Keratinocyte (primary cell): ENCODE data around the gene MLLT3. TPM values are rescaled to one million over a fixed set of nuclear protein-coding genes. Genes with fewer than 3 reads are reported as not detected.

Experiments used
- DNase-seq: peaks from one replicate; pipeline ENCODE4 v3.0.0-alpha.2; 2011; ENCODE audit warnings: low read depth, missing footprints, low spot score
- FAIRE-seq: peaks from 2 replicates; lab custom pipeline; 2011; peaks lifted over from hg19 to GRCh38; lab: Jason Lieb, UNC
- H2AFZ ChIP-seq: 2 replicates; pipeline ENCODE4 v1.6.0; 2012; ENCODE audit warnings: low read length, control low read depth, inconsistent platforms; ENCODE audit not compliant: control insufficient read depth
- H3K27ac ChIP-seq: 2 replicates; pipeline ENCODE4 v1.5.1; 2011; ENCODE audit warnings: low read length; ENCODE audit not compliant: control insufficient read depth, insufficient read depth
- H3K27me3 ChIP-seq: 3 replicates; pipeline ENCODE4 v1.6.0; 2011; ENCODE audit warnings: low read length; ENCODE audit not compliant: control insufficient read depth, insufficient read depth; ENCODE audit errors: extremely low read depth
- H3K36me3 ChIP-seq, 2 experiments: 2 replicates in 1 of 2; 3 replicates in 1 of 2; pipeline ENCODE4 v1.5.1; 2011; ENCODE audit warnings: low read length in 2 of 2, mild to moderate bottlenecking in 1 of 2; ENCODE audit not compliant: control insufficient read depth in 2 of 2, insufficient read depth in 2 of 2; ENCODE audit errors: extremely low read depth in 1 of 2
- H3K4me1 ChIP-seq: 3 replicates; pipeline ENCODE4 v1.5.1; 2011; ENCODE audit warnings: low read length; ENCODE audit not compliant: control insufficient read depth, insufficient read depth; ENCODE audit errors: extremely low read depth
- H3K4me2 ChIP-seq: 3 replicates; pipeline ENCODE4 v1.6.0; 2011; ENCODE audit warnings: low read depth, low read length; ENCODE audit not compliant: control insufficient read depth, insufficient read depth; ENCODE audit errors: extremely low read depth
- H3K4me3 ChIP-seq, 3 experiments: fragments of 200-600 bp in 1 of 3; sonication (generic) in 1 of 3; 2 replicates in 2 of 3; 3 replicates in 1 of 3; pipeline ENCODE4 v1.5.1; 2011 to 2016; ENCODE audit warnings: low read length in 3 of 3, mild to moderate bottlenecking in 3 of 3, control low read depth in 2 of 3, inconsistent platforms in 1 of 3, low read depth in 1 of 3, mixed read lengths in 1 of 3, mixed run types in 1 of 3, moderate library complexity in 1 of 3; ENCODE audit not compliant: control insufficient read depth in 2 of 3, insufficient read depth in 2 of 3; ENCODE audit errors: extremely low read depth in 1 of 3
- H3K79me2 ChIP-seq: 2 replicates; pipeline ENCODE4 v1.6.0; 2012; ENCODE audit warnings: low read length; ENCODE audit not compliant: control insufficient read depth, insufficient read depth
- H3K9ac ChIP-seq: 3 replicates; pipeline ENCODE4 v1.6.0; 2011; ENCODE audit warnings: low read length; ENCODE audit not compliant: control insufficient read depth, insufficient read depth; ENCODE audit errors: extremely low read depth
- H3K9me1 ChIP-seq: 3 replicates; pipeline ENCODE4 v1.6.0; 2011; ENCODE audit warnings: low read length; ENCODE audit not compliant: control insufficient read depth, insufficient read depth; ENCODE audit errors: extremely low read depth
- H3K9me3 ChIP-seq: 2 replicates; pipeline ENCODE4 v1.5.1; 2012; ENCODE audit warnings: low read depth, low read length; ENCODE audit not compliant: control insufficient read depth
- H4K20me1 ChIP-seq: 3 replicates; pipeline ENCODE4 v1.6.0; 2011; ENCODE audit warnings: low read length; ENCODE audit not compliant: control insufficient read depth, insufficient read depth; ENCODE audit errors: extremely low read depth
- CTCF ChIP-seq, 3 experiments: IDR thresholded peaks in 1 of 3; conservative IDR thresholded peaks in 1 of 3; optimal IDR thresholded peaks in 1 of 3; 2 replicates in 2 of 3; 3 replicates in 1 of 3; pipeline versions ENCODE3 to v1.5.1; 2011; ENCODE audit warnings: low read length in 3 of 3, mild to moderate bottlenecking in 3 of 3, moderate library complexity in 2 of 3, control low read depth in 1 of 3, inconsistent platforms in 1 of 3; ENCODE audit not compliant: insufficient read depth in 2 of 3; ENCODE audit errors: extremely low read depth in 1 of 3
- EZH2 ChIP-seq: IDR thresholded peaks from one replicate; pipeline ENCODE4 v1.6.1; 2012; ENCODE audit warnings: inconsistent platforms, mild to moderate bottlenecking, low read length, moderate library complexity
- dilution Hi-C: fragments of 300-500 bp; cut with MboI; formaldehyde crosslinking; loops from one replicate; pipeline ENCODE4 v1.7.0; 2020; ENCODE audit warnings: low sequenced_read_pairs; ENCODE audit not compliant: extremely low pct_ligation_motif_present
- polyA plus RNA-seq, 5 experiments: library from polyadenylated mRNA; depleted of rRNA in 3 of 5; stranded (reverse) in 3 of 5; stranded (forward) in 1 of 5; unstranded in 1 of 5; fragments of >200 nt; gene quantifications; 1 replicate in 1 of 5; 2 replicates in 3 of 5; 3 replicates in 1 of 5; pipeline versions ENCODE4 v1.2.1 to v1.2.3, GENCODE V29; 2011 to 2012; ENCODE audit warnings: missing spikeins in 2 of 5, low read depth in 1 of 5, low replicate concordance in 1 of 5

MLLT3 gene
- polyA plus RNA-seq, 1 donor (not counting 4 experiments of a cell fraction or from before 2014, with no cell fraction given), result 17.0 TPM

DNA sequence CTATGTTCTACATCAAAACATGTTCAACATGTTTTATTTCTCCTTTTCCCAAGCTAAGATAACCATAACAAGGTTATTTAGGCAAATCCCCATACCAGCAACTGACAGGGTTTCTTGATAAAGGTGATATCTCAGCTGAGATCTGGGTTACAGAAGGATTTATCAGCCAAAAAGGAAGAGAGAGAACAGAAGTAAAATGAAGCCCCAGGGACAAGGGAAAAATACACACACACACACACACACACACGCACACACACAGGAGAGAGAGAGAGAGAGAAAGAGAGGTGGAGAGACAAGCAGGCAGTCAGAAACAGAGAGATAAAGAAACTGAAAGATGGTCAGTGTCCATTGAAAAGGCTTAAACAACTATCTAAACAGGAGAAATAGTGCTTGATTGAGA, 19.7 kb upstream of the MLLT3 start:
- no peaks in the 10 kb centered on the region for H3K36me3 ChIP-seq
- H2AFZ ChIP-seq, result no peak overlapping the region
- FAIRE-seq (no peak), DNase-seq (no peak)
- no peaks in the 10 kb centered on the region for H4K20me1 ChIP-seq
- H3K79me2 ChIP-seq, result no peaks in the 10 kb centered on the region
- H3K4me1 ChIP-seq, result no peaks in the 10 kb centered on the region
- no peak overlapping the region for H3K9ac ChIP-seq
- no peaks in the 10 kb centered on the region for H3K27me3 ChIP-seq
- no peaks in the 10 kb centered on the region for H3K9me1 ChIP-seq
- no peak overlapping the region for H3K27ac ChIP-seq
- H3K9me3 ChIP-seq, result no peaks in the 10 kb centered on the region
- no peak overlapping the region for H3K4me2 ChIP-seq
- dilution Hi-C loops, result no loop called here
- TF ChIP-seq EZH2 (no peak), CTCF (optimal IDR thresholded peaks at IDR 0.05 in 1 of 3, IDR thresholded peaks at IDR 0.05 in 1 of 3, conservative IDR thresholded peaks at IDR 0.05 in 1 of 3; ENCODE audit: extremely low read depth in 1 of 3, insufficient read depth in 2 of 3, low read length in 3 of 3) (no peak)
- H3K4me3 ChIP-seq, result no peak overlapping the region

DNA sequence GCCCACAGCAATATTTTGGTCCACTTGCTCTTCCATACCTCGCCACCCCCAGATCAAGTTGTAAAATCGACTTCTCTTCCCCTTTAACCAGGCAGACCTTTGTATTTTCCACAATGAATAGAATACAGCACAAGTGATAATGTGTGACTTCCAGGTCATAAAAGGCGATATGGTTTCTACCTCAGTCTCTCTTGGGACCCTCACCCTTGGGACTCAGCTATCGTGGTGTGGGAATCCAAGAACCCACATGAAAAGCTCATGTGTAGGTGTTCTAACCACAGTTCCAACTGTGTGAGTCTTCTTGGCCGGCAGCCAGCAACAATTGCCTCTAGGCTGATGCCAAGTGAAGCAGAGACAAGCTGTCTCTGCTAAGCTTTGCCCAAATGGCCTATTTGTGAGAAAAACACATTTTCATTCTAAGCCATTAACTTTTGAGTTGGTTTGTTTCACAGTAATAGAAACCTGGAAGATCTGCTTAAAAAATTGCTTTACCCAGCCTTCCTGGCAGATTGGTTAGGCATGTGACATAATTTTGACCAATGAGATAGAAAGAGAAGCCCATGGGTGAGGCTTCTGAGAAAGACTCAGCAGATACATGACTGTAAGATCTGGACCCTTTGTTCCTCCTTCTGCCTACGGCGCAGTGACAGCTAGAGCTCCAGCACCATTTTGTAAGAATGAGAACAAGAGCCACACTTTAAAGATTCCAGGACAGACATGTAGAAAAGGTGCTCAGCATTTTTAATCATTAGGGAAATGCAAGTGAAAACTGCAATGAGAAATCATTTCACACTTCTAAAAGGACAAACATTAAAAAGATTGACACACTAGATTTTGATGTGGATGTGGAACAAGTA, 18.3 kb upstream of the MLLT3 start:
- H3K4me1 ChIP-seq, result no peaks in the 10 kb centered on the region
- no peaks in the 10 kb centered on the region for H3K9me1 ChIP-seq
- no peak overlapping the region for H3K9ac ChIP-seq
- no peaks in the 10 kb centered on the region for H3K79me2 ChIP-seq
- no peak overlapping the region for H3K4me3 ChIP-seq
- H3K9me3 ChIP-seq, result no peaks in the 10 kb centered on the region
- dilution Hi-C loops, result no loop called here
- H3K36me3 ChIP-seq, result no peaks in the 10 kb centered on the region
- H3K4me2 ChIP-seq, result no peak overlapping the region
- FAIRE-seq (peak; percentile 91), DNase-seq (no peak)
- no peaks in the 10 kb centered on the region for H3K27me3 ChIP-seq
- H4K20me1 ChIP-seq, result no peaks in the 10 kb centered on the region
- no peak overlapping the region for H2AFZ ChIP-seq
- H3K27ac ChIP-seq, result no peak overlapping the region
- TF ChIP-seq CTCF (optimal IDR thresholded peaks at IDR 0.05 in 1 of 3, IDR thresholded peaks at IDR 0.05 in 1 of 3, conservative IDR thresholded peaks at IDR 0.05 in 1 of 3; ENCODE audit: extremely low read depth in 1 of 3, insufficient read depth in 2 of 3, low read length in 3 of 3) (no peak), EZH2 (no peak)
